Thoracic aorta (tissue), 2 donors: ENCODE measurements around the gene SGCD. TPM values are rescaled to one million over a fixed set of nuclear protein-coding genes. Genes with fewer than 3 reads are reported as not detected.

ENCODE experiments used
- ATAC-seq: fragments of 150-250 bp; one replicate; pipeline ENCODE4 v1.8.0; 2017; ENCODE audit warnings: low read depth; ENCODE audit not compliant: insufficient number of reproducible peaks, low FRiP score
- DNase-seq: peaks from one replicate; pipeline ENCODE4 v3.0.0-alpha.2; 2020; ENCODE audit warnings: low spot score
- H3K27ac ChIP-seq, 2 donors: fragments of 200-600 bp; sonication (generic); 1 replicate in 1 of 2; 2 replicates in 1 of 2; pipeline ENCODE4 v1.5.1; 2016; ENCODE audit warnings: mild to moderate bottlenecking in 2 of 2, moderate library complexity in 2 of 2
- H3K27me3 ChIP-seq: fragments of 200-600 bp; sonication (generic); replicated peaks from 2 replicates; pipeline ENCODE4 v1.6.0; 2016; ENCODE audit warnings: mild to moderate bottlenecking; ENCODE audit not compliant: insufficient read depth
- H3K36me3 ChIP-seq: fragments of 200-600 bp; sonication (generic); one replicate; pipeline ENCODE4 v1.5.1; 2016
- H3K4me1 ChIP-seq, 2 donors: fragments of 200-600 bp; sonication (generic); 1 replicate in 1 of 2; 2 replicates in 1 of 2; pipeline versions ENCODE4 v1.5.1 to v1.6.0; 2016; ENCODE audit warnings: low read depth in 2 of 2, mild to moderate bottlenecking in 1 of 2; ENCODE audit not compliant: control insufficient read depth in 1 of 2
- H3K4me3 ChIP-seq: fragments of 200-600 bp; sonication (generic); 2 replicates; pipeline ENCODE4 v1.5.1; 2016; ENCODE audit warnings: mild to moderate bottlenecking
- H3K9me3 ChIP-seq: fragments of 200-600 bp; sonication (generic); 2 replicates; pipeline ENCODE4 v1.5.1; 2016
- total RNA-seq, 2 donors: library from RNA; depleted of rRNA; stranded (reverse); fragments of >200 nt; gene quantifications; one replicate each; pipeline versions ENCODE4 v1.1.0 to v1.2.3, GENCODE V29; 2016
- TF ChIP-seq, protein P1 (sequence below): fragments of 200-600 bp; sonication (generic); IDR thresholded peaks from one replicate; pipeline ENCODE4 v1.5.1; 2019; ENCODE audit warnings: antibody characterized with exemption

SGCD gene
- total RNA-seq, 2 donors from 2014 or later, result 20.4 to 40.3 TPM

DNA sequence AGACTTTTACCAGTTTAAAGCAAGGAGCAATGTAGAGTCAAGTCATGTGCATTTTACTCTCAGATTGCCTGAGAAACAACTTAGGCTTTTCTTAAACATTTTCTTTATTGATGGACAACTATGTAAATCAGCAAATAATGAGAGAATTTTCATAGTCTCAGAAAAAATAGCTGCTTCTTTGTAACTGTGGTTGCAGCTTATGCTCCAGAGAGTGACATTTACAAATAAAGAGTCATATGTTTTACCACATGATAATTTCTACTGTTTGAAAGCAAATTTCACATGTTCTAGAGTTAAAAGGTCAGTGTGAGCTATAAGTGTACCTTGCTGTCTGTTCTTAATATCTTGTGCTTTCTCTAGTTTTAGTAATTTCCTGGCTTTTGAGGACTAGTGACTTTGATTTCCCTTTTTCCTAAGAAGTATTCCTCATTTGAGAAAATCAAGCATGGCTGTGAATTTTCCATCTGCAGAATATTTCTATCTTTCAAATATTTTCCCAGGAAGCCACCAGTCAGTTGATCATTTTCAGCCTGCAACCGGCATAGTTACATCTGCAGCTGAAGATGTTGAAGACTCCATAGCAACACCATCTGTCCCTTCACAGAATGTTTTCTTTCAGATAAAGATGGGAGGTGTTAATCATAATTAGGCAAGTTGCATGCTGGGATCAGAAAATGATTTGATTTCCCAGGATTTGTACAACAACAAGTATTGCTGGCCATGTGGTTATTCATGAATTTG lies 229.9 kb downstream of the SGCD start:
- H3K9me3 ChIP-seq, result no peaks in the 10 kb centered on the region
- no peaks in the 10 kb centered on the region for H3K36me3 ChIP-seq
- no peak overlapping the region for H3K4me3 ChIP-seq
- no peak overlapping the region for H3K27ac ChIP-seq
- ATAC-seq, result no peak
- DNase-seq, result no peak
- H3K27me3 ChIP-seq, result no peaks in the 10 kb centered on the region
- no peaks in the 10 kb centered on the region for H3K4me1 ChIP-seq
- TF ChIP-seq, protein P1, sequence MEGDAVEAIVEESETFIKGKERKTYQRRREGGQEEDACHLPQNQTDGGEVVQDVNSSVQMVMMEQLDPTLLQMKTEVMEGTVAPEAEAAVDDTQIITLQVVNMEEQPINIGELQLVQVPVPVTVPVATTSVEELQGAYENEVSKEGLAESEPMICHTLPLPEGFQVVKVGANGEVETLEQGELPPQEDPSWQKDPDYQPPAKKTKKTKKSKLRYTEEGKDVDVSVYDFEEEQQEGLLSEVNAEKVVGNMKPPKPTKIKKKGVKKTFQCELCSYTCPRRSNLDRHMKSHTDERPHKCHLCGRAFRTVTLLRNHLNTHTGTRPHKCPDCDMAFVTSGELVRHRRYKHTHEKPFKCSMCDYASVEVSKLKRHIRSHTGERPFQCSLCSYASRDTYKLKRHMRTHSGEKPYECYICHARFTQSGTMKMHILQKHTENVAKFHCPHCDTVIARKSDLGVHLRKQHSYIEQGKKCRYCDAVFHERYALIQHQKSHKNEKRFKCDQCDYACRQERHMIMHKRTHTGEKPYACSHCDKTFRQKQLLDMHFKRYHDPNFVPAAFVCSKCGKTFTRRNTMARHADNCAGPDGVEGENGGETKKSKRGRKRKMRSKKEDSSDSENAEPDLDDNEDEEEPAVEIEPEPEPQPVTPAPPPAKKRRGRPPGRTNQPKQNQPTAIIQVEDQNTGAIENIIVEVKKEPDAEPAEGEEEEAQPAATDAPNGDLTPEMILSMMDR, result no peak

DNA sequence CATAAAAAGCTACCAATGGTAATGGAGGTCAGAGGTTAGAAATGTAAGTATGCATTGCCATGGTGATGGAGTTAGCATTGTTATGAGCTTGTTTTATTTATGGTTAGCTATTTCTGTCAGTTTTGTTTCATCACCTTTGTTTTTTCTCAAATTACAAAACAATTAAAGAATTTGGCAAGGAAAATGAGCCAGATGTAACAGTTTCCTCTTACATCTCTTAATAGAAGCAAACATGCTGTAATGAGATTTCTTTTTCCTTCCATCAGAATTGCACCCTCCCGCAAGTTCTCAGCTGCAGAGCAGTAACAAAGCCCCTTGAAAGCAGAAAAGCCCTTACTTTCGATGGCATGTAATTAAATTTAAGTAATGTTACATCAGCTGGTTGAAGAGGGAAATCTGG lies 233.0 kb downstream of the SGCD start:
- Histone ChIP-seq H3K27ac (no peak overlapping the region), H3K4me3 (no peak overlapping the region), H3K4me1 (no peaks in the 10 kb centered on the region), H3K9me3 (no peaks in the 10 kb centered on the region), H3K36me3 (no peaks in the 10 kb centered on the region), H3K27me3 (no peaks in the 10 kb centered on the region)
- TF ChIP-seq, protein P1, result no peak
- no peak for ATAC-seq
- no peak for DNase-seq

DNA sequence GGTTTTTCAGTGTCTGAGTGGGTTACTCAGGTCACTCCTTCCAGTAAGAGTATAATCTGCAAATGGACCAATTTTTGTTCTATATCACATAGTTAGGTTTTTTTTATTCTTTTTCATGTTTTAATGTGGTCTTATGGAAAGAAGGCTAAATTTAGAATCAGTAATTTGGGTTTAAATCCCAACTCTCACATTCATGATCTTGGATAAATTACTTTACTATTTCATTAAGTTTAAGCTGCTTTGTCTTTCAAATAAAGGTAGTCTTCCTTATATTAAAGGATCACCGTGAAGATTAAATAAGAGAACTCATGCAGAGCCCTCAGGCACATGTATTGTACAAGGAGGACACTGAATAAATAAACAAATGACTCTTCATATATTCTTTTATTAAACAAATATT lies 234.7 kb downstream of the SGCD start:
- DNase-seq, result no peak
- Histone ChIP-seq H3K36me3 (no peaks in the 10 kb centered on the region), H3K27me3 (no peaks in the 10 kb centered on the region), H3K27ac (no peak overlapping the region), H3K9me3 (no peaks in the 10 kb centered on the region), H3K4me1 (no peaks in the 10 kb centered on the region), H3K4me3 (no peak overlapping the region)
- TF ChIP-seq, protein P1, result no peak
- ATAC-seq, result no peak

DNA sequence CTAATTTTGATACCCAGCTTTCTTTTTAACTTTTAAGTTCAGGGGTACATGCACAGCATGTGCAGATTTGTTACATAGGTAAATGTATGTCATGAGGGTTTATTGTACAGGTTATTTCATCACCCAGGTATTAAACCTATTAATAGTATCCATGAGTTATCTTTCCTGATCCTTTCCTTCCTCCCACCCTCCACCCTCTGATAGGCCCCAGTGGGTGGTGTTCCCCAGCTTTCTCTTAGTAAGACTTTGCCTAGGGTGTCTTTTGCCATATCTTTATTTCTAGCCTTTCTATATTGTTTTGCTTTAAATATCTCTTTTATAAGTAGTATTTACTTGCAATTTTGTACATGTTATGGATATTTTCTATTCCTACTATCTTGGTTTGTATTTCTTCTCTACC lies 243.7 kb downstream of the SGCD start:
- Histone ChIP-seq H3K4me1 (no peaks in the 10 kb centered on the region), H3K27me3 (no peaks in the 10 kb centered on the region), H3K9me3 (no peaks in the 10 kb centered on the region), H3K4me3 (no peak overlapping the region), H3K36me3 (no peaks in the 10 kb centered on the region), H3K27ac (no peak overlapping the region)
- no peak for ATAC-seq
- DNase-seq, result no peak
- TF ChIP-seq, protein P1, result no peak

DNA sequence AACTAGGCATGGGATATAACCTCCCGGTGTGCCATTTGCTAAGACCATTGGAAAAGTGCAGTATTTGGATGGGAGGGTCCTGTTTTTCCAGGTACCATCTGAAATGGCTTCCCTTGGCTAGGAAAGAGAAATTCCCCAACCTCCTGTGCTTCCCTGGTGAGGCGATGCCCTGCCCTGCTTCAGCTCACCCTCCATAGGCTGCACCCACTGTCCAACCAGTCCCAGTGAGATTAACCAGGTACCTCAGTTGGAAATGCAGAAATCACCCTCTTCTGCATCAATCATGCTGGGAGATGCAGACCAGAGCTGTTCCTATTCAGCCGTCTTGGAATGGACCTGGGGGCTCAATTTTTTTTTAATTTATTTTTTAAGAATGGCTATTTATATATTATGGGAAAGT lies 254.8 kb downstream of the SGCD start:
- no peak for ATAC-seq
- Histone ChIP-seq H3K36me3 (no peaks in the 10 kb centered on the region), H3K4me1 (peaks cover 5 to 26% of the 10 kb centered on the region in 2 donors), H3K27ac (no peak overlapping the region), H3K9me3 (peaks cover 6% of the 10 kb centered on the region), H3K4me3 (no peak overlapping the region), H3K27me3 (no peaks in the 10 kb centered on the region)
- TF ChIP-seq, protein P1, result no peak
- DNase-seq, result no peak
